GM21786 (cell line): ENCODE data around the gene SMOC2.
"Not testable (repeated sequence)": the region's sequence is repeated elsewhere in the genome, so short reads cannot be mapped to it uniquely, and the experiment has no call there.

ENCODE experiments used
- ATAC-seq: cut with Tn5 transposase; IDR thresholded peaks from one replicate; pipeline ENCODE4 v1.9.1; 2021; ENCODE audit not compliant: unreplicated experiment

SMOC2 gene

GRCh38 chr6:168570211-168570610 lies 129.2 kb downstream of the SMOC2 start:
- no peak for ATAC-seq

- no peak for ATAC-seq
These were observed 130.3 kb downstream of the SMOC2 start for GRCh38 chr6:168571268-168571667.

GRCh38 chr6:168573276-168573835 lies 132.4 kb downstream of the SMOC2 start:
- not testable (repeated sequence) for ATAC-seq

GRCh38 chr6:168574075-168574698 lies 133.2 kb downstream of the SMOC2 start:
- no peak for ATAC-seq

GRCh38 chr6:168574699-168575195 lies 133.8 kb downstream of the SMOC2 start:
- ATAC-seq = no peak

GRCh38 chr6:168575346-168576098 lies 134.5 kb downstream of the SMOC2 start:
- no peak for ATAC-seq

GRCh38 chr6:168576388-168576787 lies 135.4 kb downstream of the SMOC2 start:
- ATAC-seq = no peak

- no peak for ATAC-seq
These were observed 136.5 kb downstream of the SMOC2 start for GRCh38 chr6:168577496-168577895.

- ATAC-seq = no peak
These were observed 137.1 kb downstream of the SMOC2 start for GRCh38 chr6:168578036-168578435.

GRCh38 chr6:168581236-168581635 lies 140.3 kb downstream of the SMOC2 start:
- no peak for ATAC-seq

GRCh38 chr6:168581706-168582105 lies 140.7 kb downstream of the SMOC2 start:
- no peak for ATAC-seq

- ATAC-seq = no peak
These were observed 141.6 kb downstream of the SMOC2 start for GRCh38 chr6:168582571-168582981.

- ATAC-seq = no peak
These were observed 142.1 kb downstream of the SMOC2 start for GRCh38 chr6:168583126-168583525.

GRCh38 chr6:168583821-168584220 lies 142.8 kb downstream of the SMOC2 start:
- no peak for ATAC-seq

GRCh38 chr6:168584249-168584648 lies 143.3 kb downstream of the SMOC2 start:
- no peak for ATAC-seq

GRCh38 chr6:168584671-168585070 lies 143.7 kb downstream of the SMOC2 start:
- ATAC-seq = no peak

- no peak for ATAC-seq
These were observed 144.5 kb downstream of the SMOC2 start for GRCh38 chr6:168585441-168585840.

- no peak for ATAC-seq
These were observed 148.3 kb downstream of the SMOC2 start for GRCh38 chr6:168589275-168589674.

GRCh38 chr6:168590406-168590805 lies 149.4 kb downstream of the SMOC2 start:
- no peak for ATAC-seq

GRCh38 chr6:168596344-168596743 lies 155.4 kb downstream of the SMOC2 start:
- ATAC-seq = no peak

- no peak for ATAC-seq
These were observed 156.5 kb downstream of the SMOC2 start for GRCh38 chr6:168597471-168597875.
